HG03571 (cell line): ENCODE data around the gene TOP2A.
"Not testable (repeated sequence)": the region's sequence is repeated elsewhere in the genome, so short reads cannot be mapped to it uniquely, and the experiment has no call there.

Source experiments
- ATAC-seq: cut with Tn5 transposase; IDR thresholded peaks from one replicate; pipeline ENCODE4 v1.9.1; 2021; ENCODE audit not compliant: unreplicated experiment

TOP2A gene

GRCh38 chr17:40431231-40431602 is 13.5 kb upstream of the TOP2A start:
- no peak for ATAC-seq

GRCh38 chr17:40430272-40431230 is 12.9 kb upstream of the TOP2A start:
- ATAC-seq, result no peak

- ATAC-seq, result no peak
These were observed 9.4 kb upstream of the TOP2A start for GRCh38 chr17:40427002-40427491.

GRCh38 chr17:40425741-40426140 is 8.0 kb upstream of the TOP2A start:
- ATAC-seq, result no peak

- ATAC-seq, result no peak
These were observed 5.4 kb upstream of the TOP2A start for GRCh38 chr17:40422990-40423633.

GRCh38 chr17:40419559-40420331 is 2.0 kb upstream of the TOP2A start:
- no peak for ATAC-seq

- ATAC-seq, result no peak
These were observed 671 bp upstream of the TOP2A start for GRCh38 chr17:40418428-40418706.

GRCh38 chr17:40417258-40417608 is 463 bp downstream of the TOP2A start:
- ATAC-seq, result peak; percentile 7

GRCh38 chr17:40416671-40417070 is 1.0 kb downstream of the TOP2A start:
- ATAC-seq, result no peak

GRCh38 chr17:40415390-40415789 is 2.3 kb downstream of the TOP2A start:
- ATAC-seq, result no peak

- not testable (repeated sequence) for ATAC-seq
These were observed 3.4 kb downstream of the TOP2A start for GRCh38 chr17:40414312-40414711.

GRCh38 chr17:40412880-40413279 is 4.8 kb downstream of the TOP2A start:
- ATAC-seq, result no peak

GRCh38 chr17:40411821-40412220 is 5.9 kb downstream of the TOP2A start:
- ATAC-seq, result no peak

GRCh38 chr17:40410082-40410481 is 7.6 kb downstream of the TOP2A start:
- ATAC-seq, result no peak

- not testable (repeated sequence) for ATAC-seq
These were observed 8.2 kb downstream of the TOP2A start for GRCh38 chr17:40409540-40409939.

- no peak for ATAC-seq
These were observed 10.2 kb downstream of the TOP2A start for GRCh38 chr17:40407460-40407859.

GRCh38 chr17:40404003-40404402 is 13.7 kb downstream of the TOP2A start:
- ATAC-seq, result no peak

GRCh38 chr17:40402668-40403067 is 15.0 kb downstream of the TOP2A start:
- no peak for ATAC-seq

- no peak for ATAC-seq
These were observed 18.5 kb downstream of the TOP2A start for GRCh38 chr17:40399185-40399584.

- not testable (repeated sequence) for ATAC-seq
These were observed 31.1 kb downstream of the TOP2A start for GRCh38 chr17:40386555-40386954.

- no peak for ATAC-seq
These were observed 35.4 kb downstream of the TOP2A start for GRCh38 chr17:40382251-40382650.

- ATAC-seq, result no peak
These were observed 38.7 kb downstream of the TOP2A start for GRCh38 chr17:40378966-40379365.
